OCI-LY1 (cell line): ENCODE results near the gene PWP1.

Source experiments
- EZH2 ChIP-seq: fragments of 200-600 bp; sonication (generic), shearing (Covaris generic); IDR thresholded peaks from 2 replicates; pipeline ENCODE4 v1.8.0; 2017; ENCODE audit warnings: borderline replicate concordance, mixed run types, mild to moderate bottlenecking, antibody characterized with exemption, low read length, moderate library complexity, mixed read lengths
- TF ChIP-seq, protein P1 (sequence below): fragments of 200-600 bp; sonication (generic), shearing (Covaris generic); IDR thresholded peaks from 2 replicates; pipeline ENCODE4 v1.5.1; 2017; ENCODE audit warnings: mild to moderate bottlenecking, antibody characterized with exemption, low read length, moderate library complexity, mixed read lengths

DNA sequence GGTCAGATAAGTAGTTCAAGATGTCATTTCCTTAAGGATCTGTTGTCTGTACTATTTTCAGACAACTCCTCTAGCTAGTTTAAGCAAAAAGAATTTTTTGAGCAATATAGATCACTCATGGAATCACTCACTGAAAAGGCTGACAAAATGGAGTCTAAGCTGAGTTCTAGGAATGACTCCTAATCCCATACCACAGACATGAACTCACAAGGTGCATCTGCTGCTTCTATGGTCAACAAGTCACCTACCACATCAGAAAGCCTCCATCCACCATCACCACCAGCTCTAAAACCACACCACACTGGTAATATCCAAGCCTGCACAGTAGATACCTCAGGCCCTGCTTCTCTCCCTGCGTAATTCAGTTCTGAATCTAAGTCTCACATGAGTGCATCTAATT lies 33.0 kb downstream of the PWP1 start:
- TF ChIP-seq, protein P1, sequence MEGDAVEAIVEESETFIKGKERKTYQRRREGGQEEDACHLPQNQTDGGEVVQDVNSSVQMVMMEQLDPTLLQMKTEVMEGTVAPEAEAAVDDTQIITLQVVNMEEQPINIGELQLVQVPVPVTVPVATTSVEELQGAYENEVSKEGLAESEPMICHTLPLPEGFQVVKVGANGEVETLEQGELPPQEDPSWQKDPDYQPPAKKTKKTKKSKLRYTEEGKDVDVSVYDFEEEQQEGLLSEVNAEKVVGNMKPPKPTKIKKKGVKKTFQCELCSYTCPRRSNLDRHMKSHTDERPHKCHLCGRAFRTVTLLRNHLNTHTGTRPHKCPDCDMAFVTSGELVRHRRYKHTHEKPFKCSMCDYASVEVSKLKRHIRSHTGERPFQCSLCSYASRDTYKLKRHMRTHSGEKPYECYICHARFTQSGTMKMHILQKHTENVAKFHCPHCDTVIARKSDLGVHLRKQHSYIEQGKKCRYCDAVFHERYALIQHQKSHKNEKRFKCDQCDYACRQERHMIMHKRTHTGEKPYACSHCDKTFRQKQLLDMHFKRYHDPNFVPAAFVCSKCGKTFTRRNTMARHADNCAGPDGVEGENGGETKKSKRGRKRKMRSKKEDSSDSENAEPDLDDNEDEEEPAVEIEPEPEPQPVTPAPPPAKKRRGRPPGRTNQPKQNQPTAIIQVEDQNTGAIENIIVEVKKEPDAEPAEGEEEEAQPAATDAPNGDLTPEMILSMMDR = no peak
- no peak for TF ChIP-seq EZH2
